ENCODE results near the gene GGT5.
"Not testable (repeated sequence)": the region's sequence is repeated elsewhere in the genome, so short reads cannot be mapped to it uniquely, and the experiment has no call there.

DNA sequence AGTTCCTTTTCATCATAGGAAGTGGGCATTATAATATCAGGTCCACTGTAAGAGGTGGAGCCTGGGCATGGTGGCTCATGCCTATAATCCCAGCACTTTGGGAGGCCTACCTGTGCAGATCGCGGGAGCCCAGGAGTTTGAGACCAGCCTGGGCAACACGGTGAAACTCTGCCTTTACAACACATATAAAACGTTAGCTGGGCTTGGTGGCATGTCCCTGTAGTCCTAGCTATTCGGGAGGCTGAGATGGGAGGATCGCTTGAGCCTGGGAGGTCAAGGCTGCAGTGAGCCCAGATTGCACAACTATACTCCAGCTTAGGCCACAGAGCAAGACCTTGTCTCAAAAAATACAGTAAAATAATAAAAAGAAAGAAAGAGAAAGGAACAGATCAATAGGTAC lies 21.6 kb upstream of the GGT5 start:
- TF ChIP-seq, protein P1, sequence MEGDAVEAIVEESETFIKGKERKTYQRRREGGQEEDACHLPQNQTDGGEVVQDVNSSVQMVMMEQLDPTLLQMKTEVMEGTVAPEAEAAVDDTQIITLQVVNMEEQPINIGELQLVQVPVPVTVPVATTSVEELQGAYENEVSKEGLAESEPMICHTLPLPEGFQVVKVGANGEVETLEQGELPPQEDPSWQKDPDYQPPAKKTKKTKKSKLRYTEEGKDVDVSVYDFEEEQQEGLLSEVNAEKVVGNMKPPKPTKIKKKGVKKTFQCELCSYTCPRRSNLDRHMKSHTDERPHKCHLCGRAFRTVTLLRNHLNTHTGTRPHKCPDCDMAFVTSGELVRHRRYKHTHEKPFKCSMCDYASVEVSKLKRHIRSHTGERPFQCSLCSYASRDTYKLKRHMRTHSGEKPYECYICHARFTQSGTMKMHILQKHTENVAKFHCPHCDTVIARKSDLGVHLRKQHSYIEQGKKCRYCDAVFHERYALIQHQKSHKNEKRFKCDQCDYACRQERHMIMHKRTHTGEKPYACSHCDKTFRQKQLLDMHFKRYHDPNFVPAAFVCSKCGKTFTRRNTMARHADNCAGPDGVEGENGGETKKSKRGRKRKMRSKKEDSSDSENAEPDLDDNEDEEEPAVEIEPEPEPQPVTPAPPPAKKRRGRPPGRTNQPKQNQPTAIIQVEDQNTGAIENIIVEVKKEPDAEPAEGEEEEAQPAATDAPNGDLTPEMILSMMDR (IDR thresholded peaks at IDR 0.05), result not testable (repeated sequence)
- not testable (repeated sequence) for TF ChIP-seq POLR2A, EP300 (IDR thresholded peaks at IDR 0.05)
